D721Med (cell line): ENCODE data around the gene NRXN2.
"Not testable (repeated sequence)": the region's sequence is repeated elsewhere in the genome, so short reads cannot be mapped to it uniquely, and the experiment has no call there.

Experiments
- DNase-seq: peaks from one replicate; pipeline ENCODE4 v3.0.0; 2011; ENCODE audit warnings: low spot score; ENCODE audit not compliant: insufficient read length
- FAIRE-seq: peaks from 2 replicates; lab custom pipeline; 2011; peaks lifted over from hg19 to GRCh38; lab: Jason Lieb, UNC
- TF ChIP-seq, protein P1 (sequence below): IDR thresholded peaks from 2 replicates; pipeline ENCODE4 v1.5.1; 2012; ENCODE audit warnings: mild to moderate bottlenecking, control low read depth; ENCODE audit not compliant: insufficient read depth; ENCODE audit errors: missing control alignments

NRXN2 gene

GRCh38 chr11:64597671-64598101 lies 125.3 kb downstream of the NRXN2 start:
- DNase-seq (no peak), FAIRE-seq (no peak)

GRCh38 chr11:64595922-64596321 lies 127.1 kb downstream of the NRXN2 start:
- not testable (repeated sequence) for DNase-seq, FAIRE-seq

More at GRCh38 chr11:64597671-64598101, 125.3 kb downstream of the NRXN2 start:
- TF ChIP-seq, protein P1, sequence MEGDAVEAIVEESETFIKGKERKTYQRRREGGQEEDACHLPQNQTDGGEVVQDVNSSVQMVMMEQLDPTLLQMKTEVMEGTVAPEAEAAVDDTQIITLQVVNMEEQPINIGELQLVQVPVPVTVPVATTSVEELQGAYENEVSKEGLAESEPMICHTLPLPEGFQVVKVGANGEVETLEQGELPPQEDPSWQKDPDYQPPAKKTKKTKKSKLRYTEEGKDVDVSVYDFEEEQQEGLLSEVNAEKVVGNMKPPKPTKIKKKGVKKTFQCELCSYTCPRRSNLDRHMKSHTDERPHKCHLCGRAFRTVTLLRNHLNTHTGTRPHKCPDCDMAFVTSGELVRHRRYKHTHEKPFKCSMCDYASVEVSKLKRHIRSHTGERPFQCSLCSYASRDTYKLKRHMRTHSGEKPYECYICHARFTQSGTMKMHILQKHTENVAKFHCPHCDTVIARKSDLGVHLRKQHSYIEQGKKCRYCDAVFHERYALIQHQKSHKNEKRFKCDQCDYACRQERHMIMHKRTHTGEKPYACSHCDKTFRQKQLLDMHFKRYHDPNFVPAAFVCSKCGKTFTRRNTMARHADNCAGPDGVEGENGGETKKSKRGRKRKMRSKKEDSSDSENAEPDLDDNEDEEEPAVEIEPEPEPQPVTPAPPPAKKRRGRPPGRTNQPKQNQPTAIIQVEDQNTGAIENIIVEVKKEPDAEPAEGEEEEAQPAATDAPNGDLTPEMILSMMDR = no peak

- TF ChIP-seq, protein P1 = no peak
- DNase-seq = no peak
- FAIRE-seq = no peak
Measured at GRCh38 chr11:64594159-64594939, 128.6 kb downstream of the NRXN2 start.

- DNase-seq (no peak), FAIRE-seq (no peak)
- TF ChIP-seq, protein P1 = no peak
Measured at GRCh38 chr11:64593156-64594105, 129.6 kb downstream of the NRXN2 start.

GRCh38 chr11:64592656-64593055 lies 130.3 kb downstream of the NRXN2 start:
- DNase-seq = no peak
- no peak for FAIRE-seq
- TF ChIP-seq, protein P1 = no peak

DNA sequence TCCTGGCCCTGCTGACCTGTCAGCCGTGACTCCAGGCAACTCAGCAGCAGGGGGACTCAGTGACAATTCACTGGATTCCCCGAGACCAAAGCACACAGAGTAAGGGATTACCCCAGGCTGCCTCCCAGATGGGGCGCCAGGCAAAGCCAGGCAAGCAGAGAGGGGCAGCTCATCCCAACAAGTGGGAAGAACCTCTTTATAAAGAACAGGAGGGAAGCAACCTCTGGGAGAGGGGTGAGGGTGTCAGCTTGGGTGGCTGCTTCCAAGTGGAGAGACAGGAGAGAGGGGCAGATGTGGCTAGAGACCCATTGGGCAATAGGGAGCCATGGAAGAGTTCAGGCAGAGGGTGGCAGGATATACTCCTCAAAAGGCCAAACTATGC lies 130.8 kb downstream of the NRXN2 start:
- FAIRE-seq (no peak), DNase-seq (no peak)
- TF ChIP-seq, protein P1 = no peak
